GM23338 (cell line): Measurements from ENCODE around the gene ZC3H13. TPM values are rescaled to one million over a fixed set of nuclear protein-coding genes. Genes with fewer than 3 reads are reported as not detected.
A peak's percentile ranks its signal among the peaks of the same experiment; 100 is the strongest.

Experiments
- ATAC-seq: fragments of 200-7000 bp; cut with Tn5 transposase; 3 replicates; pipeline ENCODE4 v1.9.1; 2020
- DNase-seq: peaks from one replicate; pipeline ENCODE4 v3.0.0-alpha.2; 2015; ENCODE audit warnings: low spot score
- H2AFZ ChIP-seq: fragments of 200-600 bp; sonication (generic); 2 replicates; pipeline ENCODE4 v1.8.0; 2016; ENCODE audit warnings: antibody characterized with exemption, mild to moderate bottlenecking, moderate library complexity
- H3F3A ChIP-seq: fragments of 200-600 bp; sonication (generic); replicated peaks from 2 replicates; pipeline ENCODE4 v1.8.0; 2017; ENCODE audit warnings: antibody characterized with exemption, mixed run types, low read depth
- H3K27ac ChIP-seq: fragments of 200-600 bp; sonication (generic); 2 replicates; pipeline ENCODE4 v1.6.1; 2016; ENCODE audit warnings: low read depth
- H3K27me3 ChIP-seq: fragments of 200-600 bp; sonication (generic); 2 replicates; pipeline ENCODE4 v1.8.0; 2016; ENCODE audit warnings: mild to moderate bottlenecking, mixed run types, moderate library complexity; ENCODE audit not compliant: insufficient read depth
- H3K36me3 ChIP-seq: fragments of 200-600 bp; sonication (generic); 2 replicates; pipeline ENCODE4 v1.8.0; 2016; ENCODE audit warnings: mild to moderate bottlenecking; ENCODE audit not compliant: insufficient read depth
- H3K4me1 ChIP-seq: fragments of 200-600 bp; sonication (generic); 2 replicates; pipeline ENCODE4 v1.8.0; 2016; ENCODE audit warnings: mild to moderate bottlenecking, moderate library complexity; ENCODE audit not compliant: insufficient read depth
- H3K4me2 ChIP-seq: fragments of 200-600 bp; sonication (generic); 2 replicates; pipeline ENCODE4 v1.7.1; 2017; ENCODE audit warnings: mixed run types
- H3K4me3 ChIP-seq: fragments of 200-600 bp; sonication (generic); 2 replicates; pipeline ENCODE4 v1.6.1; 2016; ENCODE audit warnings: mixed run types
- H3K79me2 ChIP-seq: fragments of 200-600 bp; sonication (generic); replicated peaks from 2 replicates; pipeline ENCODE4 v1.8.0; 2017; ENCODE audit warnings: mild to moderate bottlenecking; ENCODE audit not compliant: insufficient read depth
- H3K9me2 ChIP-seq: fragments of 200-600 bp; sonication (generic); 2 replicates; pipeline ENCODE4 v1.8.0; 2017; ENCODE audit not compliant: insufficient read depth
- H4K20me1 ChIP-seq: fragments of 200-600 bp; sonication (generic); replicated peaks from 2 replicates; pipeline ENCODE4 v1.8.0; 2017; ENCODE audit warnings: mild to moderate bottlenecking; ENCODE audit not compliant: insufficient read depth
- H3K27ac Mint-ChIP-seq: 2 replicates; pipeline ENCODE4 v1.8.0; 2020; ENCODE audit warnings: inconsistent platforms, mild to moderate bottlenecking, moderate library complexity, mixed read lengths
- H3K27me3 Mint-ChIP-seq: 3 replicates; pipeline ENCODE4 v1.8.0; 2022; ENCODE audit warnings: low read depth, mild to moderate bottlenecking, moderate library complexity, mixed read lengths, inconsistent platforms; ENCODE audit not compliant: insufficient read depth, poor library complexity
- H3K36me3 Mint-ChIP-seq: 3 replicates; pipeline ENCODE4 v1.8.0; 2021; ENCODE audit warnings: low read depth, mild to moderate bottlenecking, inconsistent platforms, moderate library complexity, mixed read lengths
- H3K4me1 Mint-ChIP-seq: 3 replicates; pipeline ENCODE4 v1.8.0; 2020; ENCODE audit warnings: mild to moderate bottlenecking, inconsistent platforms, mixed read lengths
- H3K4me3 Mint-ChIP-seq: 3 replicates; pipeline ENCODE4 v1.8.0; 2021; ENCODE audit warnings: moderate library complexity, mild to moderate bottlenecking, inconsistent platforms, mixed read lengths
- H3K9me3 Mint-ChIP-seq: 3 replicates; pipeline ENCODE4 v1.8.0; 2020; ENCODE audit warnings: moderate library complexity, mild to moderate bottlenecking, inconsistent platforms, mixed read lengths
- ETS1 ChIP-seq: IDR thresholded peaks from 2 replicates; pipeline ENCODE4 v1.6.1; 2016; ENCODE audit warnings: antibody characterized with exemption
- EZH2 ChIP-seq: fragments of 200-600 bp; sonication (generic); IDR thresholded peaks from one replicate; pipeline ENCODE4 v1.8.0; 2017; ENCODE audit warnings: antibody characterized with exemption, mild to moderate bottlenecking, low read depth; ENCODE audit not compliant: unreplicated experiment
- NANOG ChIP-seq: IDR thresholded peaks from 2 replicates; pipeline ENCODE4 v1.6.1; 2016; ENCODE audit warnings: antibody characterized with exemption, borderline replicate concordance
- REST ChIP-seq: IDR thresholded peaks from one replicate; pipeline ENCODE4 v1.6.1; 2018; ENCODE audit warnings: antibody characterized with exemption; ENCODE audit not compliant: unreplicated experiment
- STAT1 ChIP-seq: IDR thresholded peaks from one replicate; pipeline ENCODE4 v1.6.1; 2016; ENCODE audit warnings: antibody characterized with exemption; ENCODE audit not compliant: unreplicated experiment
- ZNF331 ChIP-seq: fragments of 250-450 bp; sonication (Bioruptor Pico); IDR thresholded peaks from 2 replicates; pipeline ENCODE4 v1.5.0; 2020; ENCODE audit warnings: low read depth, mild to moderate bottlenecking, moderate library complexity
- ZNF462 ChIP-seq: fragments of 250-450 bp; sonication (Bioruptor Pico); IDR thresholded peaks from 2 replicates; pipeline ENCODE4 v1.5.0; 2020; ENCODE audit warnings: mild to moderate bottlenecking, moderate library complexity
- polyA plus RNA-seq: library from polyadenylated mRNA; unstranded; fragments of >200 nt; fragmentation: Nextera tagmentation; extraction: Ambion mirVana; gene quantifications from 2 replicates; pipeline ENCODE4 v1.2.1, GENCODE V29; 2016
- total RNA-seq: library from RNA; depleted of rRNA; stranded (reverse); fragments of >200 nt; shearing (Covaris generic); gene quantifications from 2 replicates; pipeline ENCODE4 v1.2.3, GENCODE V29; 2014

Gene ZC3H13
- total and polyA plus RNA-seq, 2 experiments from 2014 or later: 39.6 to 125 TPM

- TF ChIP-seq ZNF462 (CRISPR knock-in tag): no peak
- TF ChIP-seq REST: no peak
- no peak for TF ChIP-seq ZNF331
- TF ChIP-seq STAT1: no peak
These were observed 49.7 kb upstream of the ZC3H13 start (continued) for GRCh38 chr13:46102255-46102605.

- H3K4me1 Mint-ChIP-seq: peaks cover 7% of the 10 kb centered on the region; the same call in 2 of the 3 replicates
- Histone ChIP-seq H3K79me2 (no peaks in the 10 kb centered on the region), H3K9me2 (0 out of 2 replicates have a peak, but pooled peaks cover 3% of the 10 kb centered on the region), H3K36me3 (no peaks in the 10 kb centered on the region), H3K4me2 (no peak overlapping the region), H3K27me3 (no peaks in the 10 kb centered on the region), H3K4me1 (no peaks in the 10 kb centered on the region), H3K4me3 (no peak overlapping the region), H2AFZ (peak overlapping the region; percentile 87; the same call in 1 of the 2 replicates), H4K20me1 (no peaks in the 10 kb centered on the region), H3F3A (no peaks in the 10 kb centered on the region), H3K27ac (no peak overlapping the region)
- no peaks in the 10 kb centered on the region for H3K27me3 Mint-ChIP-seq
- H3K4me3 Mint-ChIP-seq: no peak overlapping the region
- H3K27ac Mint-ChIP-seq: no peak overlapping the region
- DNase-seq (no peak), ATAC-seq (no peak)
- no peaks in the 10 kb centered on the region for H3K36me3 Mint-ChIP-seq
- H3K9me3 Mint-ChIP-seq: no peaks in the 10 kb centered on the region
- TF ChIP-seq ETS1 (no peak), REST (no peak), EZH2 (no peak), NANOG (no peak), ZNF331 (no peak), STAT1 (no peak)
These were observed 49.1 kb upstream of the ZC3H13 start for GRCh38 chr13:46101484-46102254.
